GM23338 (cell line): ENCODE data around the gene RASSF4.

Experiments
- CREB1 ChIP-seq: fragments of 250-450 bp; sonication (Bioruptor Pico); IDR thresholded peaks from 2 replicates; pipeline ENCODE4 v1.5.0; 2020; ENCODE audit warnings: low read depth, mild to moderate bottlenecking, moderate library complexity
- CTCF ChIP-seq, 2 experiments: fragments of 200-600 bp in 1 of 2; sonication (generic) in 1 of 2; conservative IDR thresholded peaks; 2 replicates each; pipeline versions ENCODE4 v1.5.1 to v1.6.1; 2016 to 2017; ENCODE audit warnings: antibody characterized with exemption in 2 of 2, low read depth in 2 of 2, mild to moderate bottlenecking in 2 of 2, moderate library complexity in 1 of 2
- EZH2 ChIP-seq: fragments of 200-600 bp; sonication (generic); IDR thresholded peaks from one replicate; pipeline ENCODE4 v1.8.0; 2017; ENCODE audit warnings: antibody characterized with exemption, mild to moderate bottlenecking, low read depth; ENCODE audit not compliant: unreplicated experiment
- EZH2phosphoT487 ChIP-seq: fragments of 200-600 bp; sonication (generic); IDR thresholded peaks from one replicate; pipeline ENCODE4 v1.8.1; 2018; ENCODE audit warnings: antibody characterized with exemption; ENCODE audit not compliant: unreplicated experiment
- NANOG ChIP-seq: IDR thresholded peaks from 2 replicates; pipeline ENCODE4 v1.6.1; 2016; ENCODE audit warnings: antibody characterized with exemption, borderline replicate concordance
- STAT1 ChIP-seq: IDR thresholded peaks from one replicate; pipeline ENCODE4 v1.6.1; 2016; ENCODE audit warnings: antibody characterized with exemption; ENCODE audit not compliant: unreplicated experiment
- ZNF331 ChIP-seq: fragments of 250-450 bp; sonication (Bioruptor Pico); IDR thresholded peaks from 2 replicates; pipeline ENCODE4 v1.5.0; 2020; ENCODE audit warnings: low read depth, mild to moderate bottlenecking, moderate library complexity
- TF ChIP-seq, protein P1 (sequence below): IDR thresholded peaks from one replicate; pipeline ENCODE4 v1.6.1; 2018; ENCODE audit warnings: antibody characterized with exemption; ENCODE audit not compliant: unreplicated experiment

DNA sequence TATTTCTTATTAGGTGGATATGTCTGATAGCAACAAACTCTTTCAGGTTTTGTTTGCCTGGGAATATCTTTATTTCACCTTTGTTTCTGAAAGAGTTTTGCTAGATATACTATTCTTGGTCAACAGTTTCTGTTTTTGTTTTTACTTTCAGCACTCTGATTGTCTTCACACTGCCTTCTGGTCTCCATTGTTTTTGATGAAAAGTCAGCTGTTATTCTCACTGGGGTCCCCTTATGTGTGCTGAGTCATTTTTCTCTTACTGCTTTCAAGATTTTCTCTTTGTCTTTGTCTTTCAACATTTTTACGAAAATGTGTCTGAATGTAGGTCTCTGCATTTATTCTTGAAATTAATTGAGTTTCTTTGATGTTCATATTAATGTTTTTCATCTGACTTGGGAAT lies 15.2 kb upstream of the RASSF4 start:
- TF ChIP-seq CTCF (conservative IDR thresholded peaks at IDR 0.05; ENCODE audit: low read depth in 2 of 2) = no peak
- TF ChIP-seq ZNF331 (CRISPR knock-in tag) = no peak
- TF ChIP-seq EZH2 = no peak
- TF ChIP-seq EZH2phosphoT487 = no peak
- no peak for TF ChIP-seq CREB1 (CRISPR knock-in tag)
- TF ChIP-seq, protein P1, sequence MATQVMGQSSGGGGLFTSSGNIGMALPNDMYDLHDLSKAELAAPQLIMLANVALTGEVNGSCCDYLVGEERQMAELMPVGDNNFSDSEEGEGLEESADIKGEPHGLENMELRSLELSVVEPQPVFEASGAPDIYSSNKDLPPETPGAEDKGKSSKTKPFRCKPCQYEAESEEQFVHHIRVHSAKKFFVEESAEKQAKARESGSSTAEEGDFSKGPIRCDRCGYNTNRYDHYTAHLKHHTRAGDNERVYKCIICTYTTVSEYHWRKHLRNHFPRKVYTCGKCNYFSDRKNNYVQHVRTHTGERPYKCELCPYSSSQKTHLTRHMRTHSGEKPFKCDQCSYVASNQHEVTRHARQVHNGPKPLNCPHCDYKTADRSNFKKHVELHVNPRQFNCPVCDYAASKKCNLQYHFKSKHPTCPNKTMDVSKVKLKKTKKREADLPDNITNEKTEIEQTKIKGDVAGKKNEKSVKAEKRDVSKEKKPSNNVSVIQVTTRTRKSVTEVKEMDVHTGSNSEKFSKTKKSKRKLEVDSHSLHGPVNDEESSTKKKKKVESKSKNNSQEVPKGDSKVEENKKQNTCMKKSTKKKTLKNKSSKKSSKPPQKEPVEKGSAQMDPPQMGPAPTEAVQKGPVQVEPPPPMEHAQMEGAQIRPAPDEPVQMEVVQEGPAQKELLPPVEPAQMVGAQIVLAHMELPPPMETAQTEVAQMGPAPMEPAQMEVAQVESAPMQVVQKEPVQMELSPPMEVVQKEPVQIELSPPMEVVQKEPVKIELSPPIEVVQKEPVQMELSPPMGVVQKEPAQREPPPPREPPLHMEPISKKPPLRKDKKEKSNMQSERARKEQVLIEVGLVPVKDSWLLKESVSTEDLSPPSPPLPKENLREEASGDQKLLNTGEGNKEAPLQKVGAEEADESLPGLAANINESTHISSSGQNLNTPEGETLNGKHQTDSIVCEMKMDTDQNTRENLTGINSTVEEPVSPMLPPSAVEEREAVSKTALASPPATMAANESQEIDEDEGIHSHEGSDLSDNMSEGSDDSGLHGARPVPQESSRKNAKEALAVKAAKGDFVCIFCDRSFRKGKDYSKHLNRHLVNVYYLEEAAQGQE = no peak
- no peak for TF ChIP-seq STAT1
- TF ChIP-seq NANOG = no peak
